ENCODE data around the gene KLF15. TPM values are rescaled to one million over a fixed set of nuclear protein-coding genes. Genes with fewer than 3 reads are reported as not detected.

KLF15 gene
- total RNA-seq, 1 donor from 2014 or later: 5.9 TPM

- DNase-seq: no peak
These were observed 37.4 kb downstream of the KLF15 start for GRCh38 chr3:126319701-126320295.

- no peak for DNase-seq
These were observed 39.9 kb downstream of the KLF15 start for GRCh38 chr3:126317029-126317996.

- no peak for DNase-seq
These were observed 40.7 kb downstream of the KLF15 start for GRCh38 chr3:126316501-126316939.

- DNase-seq: no peak
These were observed 41.2 kb downstream of the KLF15 start for GRCh38 chr3:126316031-126316461.

GRCh38 chr3:126314790-126315658, 42.2 kb downstream of the KLF15 start:
- DNase-seq: no peak

GRCh38 chr3:126314305-126314789, 42.9 kb downstream of the KLF15 start:
- DNase-seq: no peak

GRCh38 chr3:126313580-126314304, 43.5 kb downstream of the KLF15 start:
- DNase-seq: no peak

- no peak for DNase-seq
These were observed 44.0 kb downstream of the KLF15 start for GRCh38 chr3:126313166-126313565.

- DNase-seq: no peak
These were observed 44.9 kb downstream of the KLF15 start for GRCh38 chr3:126312341-126312740.

GRCh38 chr3:126311338-126311978, 45.8 kb downstream of the KLF15 start:
- no peak for DNase-seq

- DNase-seq: no peak
These were observed 46.4 kb downstream of the KLF15 start for GRCh38 chr3:126310816-126311215.

GRCh38 chr3:126309861-126310655, 47.1 kb downstream of the KLF15 start:
- DNase-seq: no peak

- no peak for DNase-seq
These were observed 48.0 kb downstream of the KLF15 start for GRCh38 chr3:126309165-126309564.

GRCh38 chr3:126308394-126309125, 48.6 kb downstream of the KLF15 start:
- no peak for DNase-seq

- DNase-seq: no peak
These were observed 49.4 kb downstream of the KLF15 start for GRCh38 chr3:126307591-126308393.

- DNase-seq: no peak
These were observed 50.2 kb downstream of the KLF15 start for GRCh38 chr3:126306888-126307482.

GRCh38 chr3:126306397-126306796, 50.8 kb downstream of the KLF15 start:
- DNase-seq: no peak

GRCh38 chr3:126305427-126305826, 51.8 kb downstream of the KLF15 start:
- DNase-seq: no peak

Data from skin of body (tissue), 2 donors.